Parathyroid adenoma (tissue), 2 donors: ENCODE results near the gene DCP2.
A peak's percentile ranks its signal among the peaks of the same experiment; 100 is the strongest.
"Not testable (repeated sequence)": the region's sequence is repeated elsewhere in the genome, so short reads cannot be mapped to it uniquely, and the experiment has no call there.

Experiments used
- H2AFZ ChIP-seq: fragments of 300-600 bp; sonication (generic); one replicate; pipeline ENCODE4 v1.7.0; 2017; ENCODE audit warnings: antibody characterized with exemption, mild to moderate bottlenecking
- H3K27ac ChIP-seq: fragments of 300-600 bp; sonication (generic); one replicate; pipeline ENCODE4 v1.7.0; 2017
- H3K27me3 ChIP-seq: fragments of 300-600 bp; sonication (generic); one replicate; pipeline ENCODE4 v1.7.0; 2017; ENCODE audit warnings: low read length; ENCODE audit not compliant: control insufficient read depth, insufficient read depth
- H3K36me3 ChIP-seq: fragments of 300-600 bp; sonication (generic); one replicate; pipeline ENCODE4 v1.7.0; 2017; ENCODE audit warnings: low read length; ENCODE audit not compliant: control insufficient read depth, insufficient read depth
- H3K4me1 ChIP-seq: fragments of 300-600 bp; sonication (generic); one replicate; pipeline ENCODE4 v1.7.0; 2017; ENCODE audit warnings: control low read depth
- H3K4me2 ChIP-seq: fragments of 300-600 bp; sonication (generic); one replicate; pipeline ENCODE4 v1.7.0; 2017; ENCODE audit warnings: low read length
- H3K4me3 ChIP-seq: fragments of 300-600 bp; sonication (generic); one replicate; pipeline ENCODE4 v1.7.0; 2017; ENCODE audit warnings: low read depth, low read length
- H3K79me2 ChIP-seq: fragments of 300-600 bp; sonication (generic); one replicate; pipeline ENCODE4 v1.7.0; 2017; ENCODE audit warnings: control low read depth
- H3K9ac ChIP-seq: fragments of 300-600 bp; sonication (generic); one replicate; pipeline ENCODE4 v1.7.0; 2017; ENCODE audit warnings: mild to moderate bottlenecking
- H3K9me3 ChIP-seq: fragments of 300-600 bp; sonication (generic); one replicate; pipeline ENCODE4 v1.7.0; 2017; ENCODE audit warnings: low read length; ENCODE audit not compliant: control insufficient read depth
- CTCF ChIP-seq: fragments of 300-600 bp; sonication (generic); IDR thresholded peaks from one replicate; pipeline ENCODE4 v1.7.0; 2017; ENCODE audit warnings: antibody characterized with exemption, mild to moderate bottlenecking
- donor health status: primary hyperparathyroidism.

Gene DCP2

GRCh38 chr5:112958093-112959088 is 18.2 kb upstream of the DCP2 start:
- Histone ChIP-seq H3K4me2 (no peak overlapping the region), H3K9me3 (no peaks in the 10 kb centered on the region), H3K27me3 (no peaks in the 10 kb centered on the region), H3K27ac (no peak overlapping the region), H3K36me3 (no peaks in the 10 kb centered on the region), H3K4me1 (peaks cover 5% of the 10 kb centered on the region), H3K9ac (no peak overlapping the region), H2AFZ (peak overlapping the region; percentile 47), H3K79me2 (no peaks in the 10 kb centered on the region), H3K4me3 (no peak overlapping the region)
- TF ChIP-seq CTCF = no peak

- not testable (repeated sequence) for H3K4me1 ChIP-seq
These were observed 16.7 kb upstream of the DCP2 start for GRCh38 chr5:112959872-112960271.

GRCh38 chr5:112960315-112960714 is 16.3 kb upstream of the DCP2 start:
- TF ChIP-seq CTCF = no peak
- Histone ChIP-seq H3K36me3 (no peaks in the 10 kb centered on the region), H3K4me3 (no peak overlapping the region), H3K4me2 (no peak overlapping the region), H3K4me1 (peaks cover 5% of the 10 kb centered on the region), H3K79me2 (no peaks in the 10 kb centered on the region), H3K27me3 (no peaks in the 10 kb centered on the region), H3K9me3 (no peaks in the 10 kb centered on the region), H3K27ac (no peak overlapping the region), H2AFZ (peak overlapping the region; percentile 73), H3K9ac (no peak overlapping the region)

More at GRCh38 chr5:112959872-112960271, 16.7 kb upstream of the DCP2 start:
- not testable (repeated sequence) for H3K27me3 ChIP-seq, H2AFZ ChIP-seq, H3K36me3 ChIP-seq, H3K4me3 ChIP-seq, H3K79me2 ChIP-seq, H3K9me3 ChIP-seq, H3K4me2 ChIP-seq, H3K9ac ChIP-seq, H3K27ac ChIP-seq

GRCh38 chr5:112960863-112961504 is 15.6 kb upstream of the DCP2 start:
- Histone ChIP-seq H3K9ac (no peak overlapping the region), H3K36me3 (no peaks in the 10 kb centered on the region), H3K4me2 (no peak overlapping the region), H3K27me3 (no peaks in the 10 kb centered on the region), H3K4me3 (no peak overlapping the region), H3K9me3 (no peaks in the 10 kb centered on the region), H3K79me2 (no peaks in the 10 kb centered on the region), H3K4me1 (peaks cover 5% of the 10 kb centered on the region), H2AFZ (peak overlapping the region; percentile 73), H3K27ac (no peak overlapping the region)
- TF ChIP-seq CTCF = no peak

GRCh38 chr5:112963374-112963733 is 13.2 kb upstream of the DCP2 start:
- H3K4me2 ChIP-seq, H3K36me3 ChIP-seq, H2AFZ ChIP-seq, H3K9ac ChIP-seq, H3K9me3 ChIP-seq, H3K27me3 ChIP-seq, H3K79me2 ChIP-seq, H3K4me3 ChIP-seq, H3K4me1 ChIP-seq, H3K27ac ChIP-seq: not testable (repeated sequence)
